ENCODE data around the gene KCNC2.

DNA sequence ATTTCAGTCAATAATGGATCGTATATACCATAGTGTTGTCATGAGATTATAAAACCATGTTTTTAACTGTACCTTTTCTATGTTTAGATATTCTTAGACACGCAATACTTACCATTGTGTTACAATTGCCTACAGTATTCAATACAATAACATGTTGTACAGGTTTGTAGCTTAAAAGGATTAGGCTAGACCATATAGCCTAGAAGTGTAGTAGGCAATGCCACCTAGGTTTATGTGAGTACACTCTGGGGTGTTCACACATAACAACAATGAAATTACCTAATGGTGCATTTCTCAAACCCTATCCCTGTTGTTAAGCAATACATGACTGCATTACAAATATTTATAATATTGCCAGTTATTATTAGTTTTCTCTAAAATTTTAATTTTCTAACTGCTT is 144.2 kb downstream of the KCNC2 start:
- TF ChIP-seq, protein P1, sequence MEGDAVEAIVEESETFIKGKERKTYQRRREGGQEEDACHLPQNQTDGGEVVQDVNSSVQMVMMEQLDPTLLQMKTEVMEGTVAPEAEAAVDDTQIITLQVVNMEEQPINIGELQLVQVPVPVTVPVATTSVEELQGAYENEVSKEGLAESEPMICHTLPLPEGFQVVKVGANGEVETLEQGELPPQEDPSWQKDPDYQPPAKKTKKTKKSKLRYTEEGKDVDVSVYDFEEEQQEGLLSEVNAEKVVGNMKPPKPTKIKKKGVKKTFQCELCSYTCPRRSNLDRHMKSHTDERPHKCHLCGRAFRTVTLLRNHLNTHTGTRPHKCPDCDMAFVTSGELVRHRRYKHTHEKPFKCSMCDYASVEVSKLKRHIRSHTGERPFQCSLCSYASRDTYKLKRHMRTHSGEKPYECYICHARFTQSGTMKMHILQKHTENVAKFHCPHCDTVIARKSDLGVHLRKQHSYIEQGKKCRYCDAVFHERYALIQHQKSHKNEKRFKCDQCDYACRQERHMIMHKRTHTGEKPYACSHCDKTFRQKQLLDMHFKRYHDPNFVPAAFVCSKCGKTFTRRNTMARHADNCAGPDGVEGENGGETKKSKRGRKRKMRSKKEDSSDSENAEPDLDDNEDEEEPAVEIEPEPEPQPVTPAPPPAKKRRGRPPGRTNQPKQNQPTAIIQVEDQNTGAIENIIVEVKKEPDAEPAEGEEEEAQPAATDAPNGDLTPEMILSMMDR (IDR thresholded peaks at IDR 0.05): no peak
- TF ChIP-seq POLR2AphosphoS5 (IDR thresholded peaks at IDR 0.05) (no peak), POLR2A (IDR thresholded peaks at IDR 0.05; ENCODE audit: low read depth) (no peak), EP300 (IDR thresholded peaks at IDR 0.05) (no peak)
